Endodermal cell (in vitro differentiated cells): ENCODE data around the gene ADAMTS6. TPM values are rescaled to one million over a fixed set of nuclear protein-coding genes. Genes with fewer than 3 reads are reported as not detected.

ENCODE experiments used
- DNase-seq: peaks from one replicate; pipeline ENCODE4 v3.0.0-alpha.2; 2017
- H3K27ac ChIP-seq: 2 replicates; pipeline ENCODE4 v1.5.1; 2013; ENCODE audit warnings: mild to moderate bottlenecking, low read depth, low read length, moderate library complexity
- H3K27me3 ChIP-seq: 2 replicates; pipeline ENCODE4 v1.6.1; 2013; ENCODE audit warnings: mild to moderate bottlenecking, low read length, moderate library complexity; ENCODE audit not compliant: insufficient read depth, control insufficient read depth, poor library complexity, severe bottlenecking
- H3K36me3 ChIP-seq: 2 replicates; pipeline ENCODE4 v1.7.0; 2013; ENCODE audit warnings: mild to moderate bottlenecking, low read length, moderate library complexity; ENCODE audit not compliant: control insufficient read depth, insufficient read depth
- H3K4me1 ChIP-seq: one replicate; pipeline ENCODE4 v1.7.0; 2013; ENCODE audit warnings: low read length; ENCODE audit not compliant: control insufficient read depth, insufficient read depth
- H3K4me3 ChIP-seq: 2 replicates; pipeline ENCODE4 v1.5.1; 2013; ENCODE audit warnings: mild to moderate bottlenecking, low read length, moderate library complexity
- H3K9ac ChIP-seq: 2 replicates; pipeline ENCODE4 v1.6.1; 2013; ENCODE audit warnings: mild to moderate bottlenecking, low read length, moderate library complexity; ENCODE audit not compliant: poor library complexity, severe bottlenecking; ENCODE audit errors: extremely low read depth
- H3K9me3 ChIP-seq: 2 replicates; pipeline ENCODE4 v1.6.1; 2013; ENCODE audit warnings: mild to moderate bottlenecking, low read length, moderate library complexity; ENCODE audit not compliant: control insufficient read depth
- H3K27ac Mint-ChIP-seq: 2 replicates; pipeline ENCODE4 v1.8.0; 2020; ENCODE audit warnings: mixed read lengths
- H3K27me3 Mint-ChIP-seq: 2 replicates; pipeline ENCODE4 v1.8.0; 2021; ENCODE audit warnings: mild to moderate bottlenecking, mixed read lengths; ENCODE audit not compliant: insufficient read depth
- H3K36me3 Mint-ChIP-seq: 2 replicates; pipeline ENCODE4 v1.8.0; 2020; ENCODE audit warnings: low read depth, mixed read lengths
- H3K4me1 Mint-ChIP-seq: 2 replicates; pipeline ENCODE4 v1.8.0; 2020; ENCODE audit warnings: mixed read lengths
- H3K4me3 Mint-ChIP-seq: 2 replicates; pipeline ENCODE4 v1.8.0; 2020; ENCODE audit warnings: mild to moderate bottlenecking, moderate library complexity, mixed read lengths
- H3K9me3 Mint-ChIP-seq: 2 replicates; pipeline ENCODE4 v1.8.0; 2020; ENCODE audit warnings: mild to moderate bottlenecking, mixed read lengths
- WGBS, 2 experiments: methylation state at CpG; one replicate each; pipeline versions ENCODE4 v1.1.5 to v1.1.7; 2013; ENCODE audit warnings: missing lambda C conversion rate in 2 of 2, mixed read lengths in 1 of 2; ENCODE audit not compliant: insufficient coverage in 1 of 2, insufficient read length in 1 of 2; 5-methylcytosine and 5-hydroxymethylcytosine counted together
- total RNA-seq, 2 donors: library from RNA; stranded (reverse); fragmentation: NEBNext Ultra II Directional in 1 of 2; extraction: Animal tissue kit (Norgen Biotek cat#: 25700) in 1 of 2; gene quantifications; 2 replicates in 1 of 2; 3 replicates in 1 of 2; pipeline ENCODE4 v1.2.1, GENCODE V29; 2021
- TF ChIP-seq, protein P1 (sequence below): fragments of 200-600 bp; sonication (generic); conservative IDR thresholded peaks from 2 replicates; pipeline ENCODE4 v1.5.0; 2021; ENCODE audit warnings: antibody characterized with exemption, mild to moderate bottlenecking

ADAMTS6 gene
- total RNA-seq, 2 donors from 2014 or later, result 2.8 to 4.3 TPM

DNA sequence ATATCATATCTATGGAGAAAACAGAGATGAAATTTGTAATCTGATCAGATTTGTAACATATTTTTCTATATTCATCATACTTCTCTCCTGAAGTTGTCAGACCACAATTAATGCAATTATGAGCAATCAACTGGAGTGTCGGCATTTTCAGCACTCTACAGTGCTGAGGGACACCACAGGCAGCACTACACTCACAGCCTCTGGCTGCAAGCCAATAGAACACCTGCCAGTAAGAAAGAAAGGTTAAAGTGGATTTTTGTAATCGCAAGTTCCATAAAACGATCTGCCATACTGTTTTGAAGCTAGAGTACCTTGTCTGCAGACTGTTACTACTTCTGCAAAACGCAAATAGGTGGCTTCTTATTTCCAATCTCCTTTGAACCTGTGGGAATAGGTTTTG lies 147.6 kb downstream of the ADAMTS6 start:
- H3K9ac ChIP-seq, result no peak overlapping the region
- H3K9me3 ChIP-seq, result no peaks in the 10 kb centered on the region
- H3K27ac Mint-ChIP-seq, result no peak overlapping the region
- DNase-seq, result no peak
- no peaks in the 10 kb centered on the region for H3K27me3 Mint-ChIP-seq
- no peaks in the 10 kb centered on the region for H3K27me3 ChIP-seq
- no peaks in the 10 kb centered on the region for H3K9me3 Mint-ChIP-seq
- no peaks in the 10 kb centered on the region for H3K4me1 ChIP-seq
- no peak overlapping the region for H3K4me3 Mint-ChIP-seq
- 93 to 100% methylated on average over 3 to 4 of the region's 4 CpGs for WGBS, 2 experiments
- peaks cover 8% of the 10 kb centered on the region for H3K4me1 Mint-ChIP-seq
- no peaks in the 10 kb centered on the region for H3K36me3 Mint-ChIP-seq
- no peak overlapping the region for H3K27ac ChIP-seq
- TF ChIP-seq, protein P1, sequence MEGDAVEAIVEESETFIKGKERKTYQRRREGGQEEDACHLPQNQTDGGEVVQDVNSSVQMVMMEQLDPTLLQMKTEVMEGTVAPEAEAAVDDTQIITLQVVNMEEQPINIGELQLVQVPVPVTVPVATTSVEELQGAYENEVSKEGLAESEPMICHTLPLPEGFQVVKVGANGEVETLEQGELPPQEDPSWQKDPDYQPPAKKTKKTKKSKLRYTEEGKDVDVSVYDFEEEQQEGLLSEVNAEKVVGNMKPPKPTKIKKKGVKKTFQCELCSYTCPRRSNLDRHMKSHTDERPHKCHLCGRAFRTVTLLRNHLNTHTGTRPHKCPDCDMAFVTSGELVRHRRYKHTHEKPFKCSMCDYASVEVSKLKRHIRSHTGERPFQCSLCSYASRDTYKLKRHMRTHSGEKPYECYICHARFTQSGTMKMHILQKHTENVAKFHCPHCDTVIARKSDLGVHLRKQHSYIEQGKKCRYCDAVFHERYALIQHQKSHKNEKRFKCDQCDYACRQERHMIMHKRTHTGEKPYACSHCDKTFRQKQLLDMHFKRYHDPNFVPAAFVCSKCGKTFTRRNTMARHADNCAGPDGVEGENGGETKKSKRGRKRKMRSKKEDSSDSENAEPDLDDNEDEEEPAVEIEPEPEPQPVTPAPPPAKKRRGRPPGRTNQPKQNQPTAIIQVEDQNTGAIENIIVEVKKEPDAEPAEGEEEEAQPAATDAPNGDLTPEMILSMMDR, result no peak
- no peak overlapping the region for H3K4me3 ChIP-seq
- no peaks in the 10 kb centered on the region for H3K36me3 ChIP-seq

DNA sequence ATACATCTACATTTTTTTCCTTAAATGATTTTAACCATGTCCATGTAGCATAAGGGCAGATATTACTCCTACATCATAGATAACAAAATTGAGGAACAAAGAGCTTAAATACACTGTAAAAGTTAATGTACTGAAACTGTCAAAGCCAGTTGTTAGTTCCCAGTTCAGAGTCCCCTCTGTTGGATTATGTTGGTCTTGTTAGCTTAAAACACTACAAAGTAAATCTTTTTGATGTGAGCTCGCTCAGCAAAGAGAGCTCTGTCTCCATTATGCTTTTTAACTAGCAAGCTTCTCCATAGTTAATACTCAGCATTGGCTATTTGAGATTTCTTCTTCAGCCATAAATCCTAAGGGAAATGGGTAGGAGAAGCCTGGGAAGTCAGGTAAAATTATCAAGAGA lies 149.1 kb downstream of the ADAMTS6 start:
- Histone ChIP-seq H3K4me3 (no peak overlapping the region), H3K4me1 (no peaks in the 10 kb centered on the region), H3K9ac (no peak overlapping the region), H3K27ac (no peak overlapping the region), H3K27me3 (no peaks in the 10 kb centered on the region), H3K36me3 (no peaks in the 10 kb centered on the region), H3K9me3 (no peaks in the 10 kb centered on the region)
- H3K27ac Mint-ChIP-seq, result no peak overlapping the region
- H3K4me1 Mint-ChIP-seq, result peaks cover 20% of the 10 kb centered on the region
- no peaks in the 10 kb centered on the region for H3K27me3 Mint-ChIP-seq
- DNase-seq, result no peak
- no peak overlapping the region for H3K4me3 Mint-ChIP-seq
- no peaks in the 10 kb centered on the region for H3K9me3 Mint-ChIP-seq
- TF ChIP-seq, protein P1, result no peak
- no peaks in the 10 kb centered on the region for H3K36me3 Mint-ChIP-seq
- WGBS, 2 experiments, result 100% methylated on average over 1 of the region's 1 CpG; no CpG with 5 or more reads in 1 of the 2 experiments

DNA sequence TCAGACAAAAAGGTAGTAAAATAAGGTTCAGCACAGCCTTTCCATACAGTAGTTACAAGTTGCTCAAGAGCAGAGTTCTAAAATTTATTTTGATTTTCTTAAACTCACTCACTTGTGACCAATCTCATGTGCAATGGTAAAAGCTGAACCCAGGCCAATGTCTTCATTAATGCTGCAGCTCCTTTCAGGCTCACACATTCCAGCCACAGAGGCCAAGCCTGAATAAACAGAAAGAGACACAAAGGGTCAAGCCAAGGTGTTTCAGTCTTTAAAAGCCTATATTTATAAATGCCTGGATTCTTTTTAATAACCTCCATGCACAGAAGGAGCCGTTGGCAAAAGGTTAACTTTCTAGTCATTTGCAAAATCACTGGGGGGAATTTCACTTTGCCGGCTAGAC lies 152.5 kb downstream of the ADAMTS6 start:
- Mint-ChIP-seq H3K4me1 (peaks cover 29% of the 10 kb centered on the region), H3K36me3 (no peaks in the 10 kb centered on the region), H3K27me3 (no peaks in the 10 kb centered on the region), H3K4me3 (no peak overlapping the region), H3K27ac (no peak overlapping the region), H3K9me3 (no peaks in the 10 kb centered on the region)
- Histone ChIP-seq H3K27ac (no peak overlapping the region), H3K4me3 (no peak overlapping the region), H3K4me1 (no peaks in the 10 kb centered on the region), H3K9me3 (no peaks in the 10 kb centered on the region), H3K36me3 (no peaks in the 10 kb centered on the region), H3K27me3 (no peaks in the 10 kb centered on the region), H3K9ac (no peak overlapping the region)
- no peak for DNase-seq
- WGBS, 2 experiments, result 84 to 91% methylated on average over 1 to 2 of the region's 2 CpGs
- TF ChIP-seq, protein P1, result no peak
